BE2C (cell line): ENCODE measurements around the gene PRPF4.
A peak's percentile ranks its signal among the peaks of the same experiment; 100 is the strongest.

ENCODE experiments used
- DNase-seq: peaks from one replicate; pipeline ENCODE4 v3.0.0-alpha.2; 2020
- H3K27me3 ChIP-seq: fragments of 250-450 bp; sonication (Bioruptor Pico); 2 replicates; pipeline ENCODE4 v1.5.1; 2020; ENCODE audit warnings: mild to moderate bottlenecking
- H3K36me3 ChIP-seq: fragments of 250-450 bp; sonication (Bioruptor Pico); 2 replicates; pipeline ENCODE4 v1.5.1; 2020; ENCODE audit warnings: mild to moderate bottlenecking
- H3K4me1 ChIP-seq: fragments of 250-450 bp; sonication (Bioruptor Pico); 2 replicates; pipeline ENCODE4 v1.5.1; 2020
- H3K4me3 ChIP-seq: 2 replicates; pipeline ENCODE4 v1.5.1; 2011; ENCODE audit warnings: low read depth, low read length
- H3K9me3 ChIP-seq: fragments of 250-450 bp; sonication (Bioruptor Pico); 2 replicates; pipeline ENCODE4 v1.5.1; 2020
- CTCF ChIP-seq: IDR thresholded peaks from 2 replicates; pipeline ENCODE4 v1.5.1; 2012; ENCODE audit warnings: mild to moderate bottlenecking, low read depth, low read length

Gene PRPF4

GRCh38 chr9:113302792-113303418 is 27.4 kb downstream of the PRPF4 start, which contains the start of gene RNF183:
RNF183 (minus strand) TSS chr9:113303376; CDS start chr9:113298184, 5,192 bp downstream.
- Histone ChIP-seq H3K27me3 (no peaks in the 10 kb centered on the region), H3K9me3 (no peaks in the 10 kb centered on the region), H3K36me3 (no peaks in the 10 kb centered on the region), H3K4me3 (no peak within 1 kb of the TSS), H3K4me1 (no peaks in the 10 kb centered on the region; the same call in 1 of the 2 replicates)
- no peak for TF ChIP-seq CTCF
- no peak for DNase-seq

- Histone ChIP-seq H3K4me3 (no peak overlapping the region), H3K4me1 (no peaks in the 10 kb centered on the region; the same call in 1 of the 2 replicates), H3K36me3 (no peaks in the 10 kb centered on the region), H3K27me3 (no peaks in the 10 kb centered on the region), H3K9me3 (no peaks in the 10 kb centered on the region)
- TF ChIP-seq CTCF, result no peak
- no peak for DNase-seq
Observed at GRCh38 chr9:113306566-113306965, 31.1 kb downstream of the PRPF4 start.

- Histone ChIP-seq H3K4me3 (no peak overlapping the region), H3K27me3 (no peaks in the 10 kb centered on the region), H3K9me3 (no peaks in the 10 kb centered on the region), H3K36me3 (no peaks in the 10 kb centered on the region), H3K4me1 (no peaks in the 10 kb centered on the region; the same call in 1 of the 2 replicates)
- no peak for DNase-seq
- TF ChIP-seq CTCF, result no peak
Observed at GRCh38 chr9:113307396-113307975, 32.0 kb downstream of the PRPF4 start.

- DNase-seq, result peak; percentile 40
- H3K36me3 ChIP-seq, result no peaks in the 10 kb centered on the region
- H3K9me3 ChIP-seq, result no peaks in the 10 kb centered on the region
- no peaks in the 10 kb centered on the region for H3K27me3 ChIP-seq
- H3K4me1 ChIP-seq, result no peaks in the 10 kb centered on the region; the same call in 1 of the 2 replicates
- no peak overlapping the region for H3K4me3 ChIP-seq
- peak; percentile 89 for TF ChIP-seq CTCF
Observed at GRCh38 chr9:113309204-113309813, 33.9 kb downstream of the PRPF4 start.

- DNase-seq, result no peak
- no peak overlapping the region for H3K4me3 ChIP-seq
- H3K9me3 ChIP-seq, result no peaks in the 10 kb centered on the region
- no peaks in the 10 kb centered on the region for H3K27me3 ChIP-seq
- H3K4me1 ChIP-seq, result no peaks in the 10 kb centered on the region; the same call in 1 of the 2 replicates
- no peaks in the 10 kb centered on the region for H3K36me3 ChIP-seq
- TF ChIP-seq CTCF, result no peak
Observed at GRCh38 chr9:113310538-113310937, 35.1 kb downstream of the PRPF4 start.

- no peak for DNase-seq
- no peak for TF ChIP-seq CTCF
Observed at GRCh38 chr9:113311961-113312360, 36.5 kb downstream of the PRPF4 start.

More at GRCh38 chr9:113311961-113312360, 36.5 kb downstream of the PRPF4 start:
- Histone ChIP-seq H3K27me3 (no peaks in the 10 kb centered on the region), H3K36me3 (no peaks in the 10 kb centered on the region), H3K4me3 (no peak overlapping the region), H3K4me1 (no peaks in the 10 kb centered on the region; the same call in 1 of the 2 replicates), H3K9me3 (no peaks in the 10 kb centered on the region)
